GM21447 (cell line): ENCODE results near the gene RDX.
"Not testable (repeated sequence)": the region's sequence is repeated elsewhere in the genome, so short reads cannot be mapped to it uniquely, and the experiment has no call there.

ENCODE experiments used
- ATAC-seq: cut with Tn5 transposase; IDR thresholded peaks from one replicate; pipeline ENCODE4 v1.9.1; 2021; ENCODE audit not compliant: unreplicated experiment

RDX gene

DNA sequence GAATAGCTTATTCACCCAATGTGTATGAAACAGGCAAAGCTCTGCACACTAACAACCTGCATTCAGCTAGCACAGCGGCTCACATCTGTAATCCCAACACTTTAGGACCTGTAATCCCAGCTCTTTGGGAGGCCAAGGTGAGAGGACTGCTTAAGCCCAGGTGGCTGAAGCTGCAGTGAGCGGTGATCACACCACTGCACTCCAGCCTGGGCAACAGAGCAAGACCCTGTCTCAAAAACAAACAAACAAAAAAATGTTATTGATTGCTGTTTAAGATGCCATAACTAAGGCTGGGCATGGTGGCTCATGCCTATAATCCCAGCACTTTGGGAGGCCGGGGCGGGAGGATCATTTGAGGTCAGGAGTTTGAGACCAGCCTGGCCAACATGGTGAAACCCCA lies 15.8 kb downstream of the RDX start:
- ATAC-seq = not testable (repeated sequence)

GRCh38 chr11:110279881-110280280 lies 16.5 kb downstream of the RDX start:
- ATAC-seq = no peak

GRCh38 chr11:110272919-110273318 lies 23.5 kb downstream of the RDX start:
- no peak for ATAC-seq

GRCh38 chr11:110269996-110270395 lies 26.4 kb downstream of the RDX start:
- no peak for ATAC-seq

DNA sequence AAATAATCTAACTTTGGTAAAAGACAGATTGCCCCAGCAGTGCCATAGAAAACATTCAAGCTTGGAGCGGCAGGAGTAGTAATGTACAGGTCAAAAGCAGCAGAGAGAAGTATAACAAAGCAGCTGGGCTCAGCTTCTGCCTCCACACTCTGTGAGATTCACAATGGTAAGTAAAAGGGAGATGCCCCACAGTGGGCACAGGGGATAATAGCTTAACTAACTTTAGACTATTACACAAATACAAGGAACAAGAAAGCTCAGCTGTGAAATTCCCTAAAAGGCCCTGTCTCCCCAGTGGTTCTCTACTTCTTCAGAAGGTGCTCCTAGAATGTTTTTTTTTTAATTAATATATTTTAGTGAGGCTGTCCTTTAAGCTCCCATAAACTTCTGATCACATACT lies 28.0 kb downstream of the RDX start:
- no peak for ATAC-seq

- ATAC-seq = no peak
Observed at GRCh38 chr11:110262072-110262403, 34.4 kb downstream of the RDX start.

GRCh38 chr11:110261195-110262071 lies 35.0 kb downstream of the RDX start:
- no peak for ATAC-seq

DNA sequence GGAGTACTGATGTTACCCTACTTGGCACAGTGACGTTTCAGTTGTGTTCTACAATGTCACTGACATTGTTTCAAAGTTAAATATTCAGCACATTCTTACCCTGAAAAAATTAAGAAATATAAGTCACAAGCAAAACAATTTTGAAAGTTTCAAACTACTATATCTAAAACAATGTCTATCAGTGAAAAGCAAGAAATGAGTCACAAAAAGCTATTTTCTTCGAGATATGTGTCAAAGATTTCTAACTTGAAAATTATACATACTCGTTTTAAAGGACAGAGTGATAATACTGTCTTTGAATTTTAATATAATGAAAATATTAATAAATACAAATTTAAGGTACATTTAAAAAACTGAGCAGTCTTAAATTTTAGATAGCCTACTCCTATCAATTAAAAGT lies 42.9 kb downstream of the RDX start:
- ATAC-seq = no peak

DNA sequence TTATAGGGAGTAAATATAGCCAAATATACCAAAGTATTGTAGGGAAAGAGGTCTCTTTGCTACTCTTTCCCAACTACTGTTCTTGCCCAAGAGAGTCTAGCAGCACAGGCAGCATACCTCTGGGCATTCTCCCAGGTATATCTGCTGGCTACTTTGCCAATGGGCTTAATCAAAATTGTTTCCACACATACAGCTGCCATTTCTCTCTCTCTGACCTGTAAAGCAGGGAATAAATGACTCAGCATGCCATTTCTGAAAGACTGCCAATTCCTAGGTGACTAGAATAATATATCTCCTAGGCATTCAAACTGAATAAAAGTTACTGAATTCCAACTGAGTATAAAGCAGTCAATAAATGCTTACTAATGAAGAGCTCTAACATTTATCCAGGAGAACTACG lies 44.6 kb downstream of the RDX start:
- ATAC-seq = no peak

DNA sequence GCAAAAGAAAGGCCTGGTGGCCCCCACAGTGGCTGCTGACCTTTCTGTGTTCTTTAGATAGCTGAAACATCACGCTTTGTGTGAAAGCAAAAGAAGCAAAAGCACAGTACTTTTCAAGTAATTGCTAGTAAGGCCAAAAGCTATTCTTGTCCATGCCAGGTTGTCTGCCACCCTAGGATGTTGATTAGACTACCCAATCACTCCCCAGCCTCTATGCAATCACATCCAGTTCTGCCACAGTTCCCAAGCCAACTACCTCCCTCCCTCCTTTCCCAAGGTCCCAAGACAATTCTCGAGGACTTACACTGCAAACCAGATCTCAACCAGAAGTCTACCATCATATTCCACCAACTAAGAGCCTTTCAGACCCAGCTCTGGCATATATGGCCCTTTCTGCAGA lies 46.2 kb downstream of the RDX start:
- no peak for ATAC-seq

GRCh38 chr11:110249766-110250165 lies 46.6 kb downstream of the RDX start:
- no peak for ATAC-seq

GRCh38 chr11:110249066-110249465 lies 47.3 kb downstream of the RDX start:
- no peak for ATAC-seq

- ATAC-seq = no peak
Observed at GRCh38 chr11:110243791-110244190, 52.6 kb downstream of the RDX start.

DNA sequence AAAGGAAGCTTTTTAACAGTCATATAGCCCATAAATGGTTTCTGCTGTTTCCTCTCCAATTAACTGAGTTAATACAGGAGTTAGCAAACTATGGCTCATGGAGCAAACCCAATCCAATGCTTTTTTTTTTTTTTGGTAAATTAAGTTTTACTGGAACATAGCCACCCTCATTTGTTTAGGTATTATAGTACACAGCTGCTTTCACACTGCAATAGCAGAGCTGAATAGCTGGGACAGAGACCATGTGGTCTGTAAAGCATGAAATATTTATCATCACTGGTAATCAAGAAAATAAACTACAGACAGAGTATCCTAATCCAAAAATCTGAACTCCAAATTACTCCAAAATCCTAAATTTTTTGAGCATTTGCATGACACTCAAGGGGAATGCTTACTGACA lies 53.7 kb downstream of the RDX start:
- no peak for ATAC-seq

- ATAC-seq = no peak
Observed at GRCh38 chr11:110242188-110242587, 54.2 kb downstream of the RDX start.

DNA sequence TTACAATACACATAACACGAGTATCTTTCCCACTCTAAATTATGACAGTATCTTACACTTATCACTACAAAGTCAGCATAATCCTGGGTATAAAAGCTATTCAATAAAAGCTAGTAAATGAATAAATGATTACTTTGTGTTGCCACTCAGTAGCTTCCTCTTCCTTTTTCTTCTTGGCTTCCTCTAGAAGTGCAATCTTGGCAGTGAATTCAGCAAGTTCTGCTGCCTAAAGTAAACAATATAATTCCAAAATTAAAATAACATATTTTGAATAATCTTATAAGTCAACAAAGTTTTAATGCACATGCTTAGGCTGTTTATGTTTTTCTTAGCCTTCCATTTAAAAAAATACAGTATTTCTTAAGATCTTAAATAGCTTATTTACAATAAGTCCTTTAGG lies 60.4 kb downstream of the RDX start:
- ATAC-seq = no peak

DNA sequence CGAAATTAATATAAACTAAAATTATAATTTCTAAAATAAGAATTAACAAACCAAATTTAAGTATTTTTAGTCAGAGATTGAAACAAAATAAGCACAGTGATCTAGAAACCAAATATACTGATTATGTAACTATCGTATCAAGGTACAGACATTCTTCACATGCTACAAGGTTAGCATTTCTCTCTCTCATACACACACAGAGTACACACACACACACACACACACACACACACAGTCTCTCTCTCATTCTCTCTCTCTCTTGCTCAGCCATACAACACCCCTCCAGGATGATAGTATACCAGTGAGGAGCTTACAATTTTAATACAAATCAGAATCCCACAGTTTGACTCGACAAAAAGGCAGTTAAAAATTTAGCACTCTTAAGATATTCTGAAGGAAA lies 66.0 kb downstream of the RDX start:
- ATAC-seq = no peak

GRCh38 chr11:110219006-110219785 lies 77.2 kb downstream of the RDX start:
- ATAC-seq = no peak

DNA sequence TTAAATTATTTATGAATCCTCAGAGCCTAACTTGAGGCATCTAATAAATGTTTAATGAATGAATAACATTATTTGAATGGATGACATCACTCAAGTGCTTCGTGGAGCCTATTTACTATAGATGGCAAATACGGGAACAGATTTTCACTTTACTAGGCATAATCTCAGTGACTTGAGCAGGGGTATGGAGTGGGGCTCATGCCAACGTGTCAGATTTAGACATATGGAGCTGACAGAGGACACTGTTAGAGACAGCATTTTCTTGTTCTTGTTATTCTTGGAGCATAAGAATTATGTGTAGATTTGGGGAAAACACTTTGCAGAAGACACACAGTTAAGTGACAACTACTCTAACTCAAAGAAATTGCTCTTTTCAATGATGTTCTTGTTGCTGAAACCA lies 78.5 kb downstream of the RDX start:
- ATAC-seq = no peak

DNA sequence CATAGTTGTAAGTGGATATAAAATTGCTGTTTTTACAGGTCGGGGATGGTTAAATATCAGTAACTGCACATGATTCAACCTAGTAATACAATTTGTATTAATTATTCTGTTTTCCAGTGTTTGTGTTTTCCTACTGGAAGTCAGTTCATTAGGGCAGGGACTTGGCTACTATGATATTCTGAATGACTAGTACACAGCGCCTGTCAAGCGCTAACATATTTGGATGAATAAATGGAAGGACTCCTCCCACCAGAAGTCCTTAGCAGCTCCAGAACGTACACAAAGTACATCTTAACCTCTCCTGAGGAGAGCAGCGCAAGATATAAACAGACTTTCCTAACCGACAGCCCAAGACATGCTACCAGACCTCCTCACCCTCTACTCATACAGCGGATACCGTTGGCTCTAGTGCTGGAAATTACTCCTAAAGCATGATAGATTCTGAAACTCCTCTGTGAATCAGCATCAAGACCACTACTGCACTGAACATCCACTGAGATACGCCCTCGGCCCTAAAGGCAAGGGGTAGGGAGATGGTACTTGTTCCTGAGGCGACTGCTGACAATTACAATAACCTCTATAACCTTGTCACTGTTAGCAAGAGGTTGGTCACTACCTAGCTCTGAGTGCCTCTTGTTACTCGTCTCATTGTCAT lies 79.1 kb downstream of the RDX start:
- no peak for ATAC-seq

- not testable (repeated sequence) for ATAC-seq
Observed at GRCh38 chr11:110209313-110209694, 87.1 kb downstream of the RDX start.
